ENCODE data around the gene ETS1. TPM values are rescaled to one million over a fixed set of nuclear protein-coding genes. Genes with fewer than 3 reads are reported as not detected.

Gene ETS1
- total RNA-seq, 4 donors from 2014 or later = 72.4 to 211 (median 165) TPM

- ATAC-seq (ENCODE audit: low FRiP score) = no peak
- TF ChIP-seq, protein P1, sequence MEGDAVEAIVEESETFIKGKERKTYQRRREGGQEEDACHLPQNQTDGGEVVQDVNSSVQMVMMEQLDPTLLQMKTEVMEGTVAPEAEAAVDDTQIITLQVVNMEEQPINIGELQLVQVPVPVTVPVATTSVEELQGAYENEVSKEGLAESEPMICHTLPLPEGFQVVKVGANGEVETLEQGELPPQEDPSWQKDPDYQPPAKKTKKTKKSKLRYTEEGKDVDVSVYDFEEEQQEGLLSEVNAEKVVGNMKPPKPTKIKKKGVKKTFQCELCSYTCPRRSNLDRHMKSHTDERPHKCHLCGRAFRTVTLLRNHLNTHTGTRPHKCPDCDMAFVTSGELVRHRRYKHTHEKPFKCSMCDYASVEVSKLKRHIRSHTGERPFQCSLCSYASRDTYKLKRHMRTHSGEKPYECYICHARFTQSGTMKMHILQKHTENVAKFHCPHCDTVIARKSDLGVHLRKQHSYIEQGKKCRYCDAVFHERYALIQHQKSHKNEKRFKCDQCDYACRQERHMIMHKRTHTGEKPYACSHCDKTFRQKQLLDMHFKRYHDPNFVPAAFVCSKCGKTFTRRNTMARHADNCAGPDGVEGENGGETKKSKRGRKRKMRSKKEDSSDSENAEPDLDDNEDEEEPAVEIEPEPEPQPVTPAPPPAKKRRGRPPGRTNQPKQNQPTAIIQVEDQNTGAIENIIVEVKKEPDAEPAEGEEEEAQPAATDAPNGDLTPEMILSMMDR (IDR thresholded peaks at IDR 0.05) = no peak
- DNase-seq (ENCODE audit: low spot score) = no peak
These were observed 87.6 kb downstream of the ETS1 start for GRCh38 chr11:128499613-128500253.

- DNase-seq (ENCODE audit: low spot score) (no peak), ATAC-seq (ENCODE audit: low FRiP score) (no peak)
These were observed 88.6 kb downstream of the ETS1 start for GRCh38 chr11:128498721-128499245.

GRCh38 chr11:128497776-128498095, 89.6 kb downstream of the ETS1 start:
- ATAC-seq (ENCODE audit: low FRiP score) (no peak), DNase-seq (ENCODE audit: low spot score) (no peak)
- TF ChIP-seq, protein P1 (IDR thresholded peaks at IDR 0.05) = no peak

More at GRCh38 chr11:128498721-128499245, 88.6 kb downstream of the ETS1 start:
- TF ChIP-seq, protein P1 (IDR thresholded peaks at IDR 0.05) = no peak

GRCh38 chr11:128497061-128497775, 90.1 kb downstream of the ETS1 start:
- TF ChIP-seq, protein P1 (IDR thresholded peaks at IDR 0.05) = no peak
- peak; percentile 68 for ATAC-seq (ENCODE audit: low FRiP score)
- DNase-seq (ENCODE audit: low spot score) = no peak

GRCh38 chr11:128496692-128497060, 90.7 kb downstream of the ETS1 start:
- DNase-seq (ENCODE audit: low spot score) (no peak), ATAC-seq (ENCODE audit: low FRiP score) (peak; percentile 48)
- TF ChIP-seq, protein P1 (IDR thresholded peaks at IDR 0.05) = no peak

DNA sequence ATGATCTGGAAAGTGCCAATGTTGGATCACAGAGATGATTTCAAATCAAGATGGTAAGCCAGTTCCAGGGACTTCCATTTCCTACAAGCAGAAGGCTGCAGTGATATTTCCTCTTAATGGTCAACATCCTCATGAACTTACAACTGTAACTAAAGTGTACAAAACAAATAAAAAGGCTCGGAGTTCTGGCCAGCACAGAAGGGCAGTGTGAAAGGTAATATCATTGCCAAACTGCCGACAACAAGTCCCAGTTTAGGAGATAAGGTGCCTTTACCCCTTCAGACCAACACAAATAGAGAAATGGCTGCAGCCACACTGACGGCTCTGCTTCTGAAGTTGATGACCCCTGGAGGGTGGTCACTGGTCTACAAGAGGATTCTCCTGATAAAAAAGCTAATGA, 91.1 kb downstream of the ETS1 start:
- TF ChIP-seq, protein P1 (IDR thresholded peaks at IDR 0.05) = no peak
- no peak for DNase-seq (ENCODE audit: low spot score)
- no peak for ATAC-seq (ENCODE audit: low FRiP score)
